Hematopoietic multipotent progenitor cell treated with erythropoietin and hydrocortisone succinate and interleukin-3 and kit ligand, for 8 days (in vitro differentiated cells): Measurements from ENCODE around the gene DOCK4.

ENCODE experiments used
- DNase-seq: peaks from one replicate; pipeline ENCODE4 v3.0.0-alpha.2; 2015

Gene DOCK4

DNA sequence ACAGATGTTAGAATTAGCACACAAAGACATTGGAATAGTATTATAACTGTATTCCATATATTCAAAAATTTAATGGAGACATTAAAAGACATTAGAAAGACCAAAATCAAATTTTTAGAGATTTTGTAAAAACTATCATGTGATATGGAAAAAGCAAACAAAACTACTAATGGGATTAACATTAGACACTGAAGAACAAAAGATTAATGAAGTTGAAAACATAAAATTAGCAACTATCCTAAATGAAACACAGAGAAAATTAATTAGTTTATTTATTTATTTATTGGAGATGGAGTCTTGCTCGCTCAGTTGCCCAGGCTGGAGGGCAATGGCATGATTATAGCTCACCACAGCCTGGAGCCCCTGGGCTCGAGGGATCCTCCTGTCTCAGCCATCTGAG is 158.8 kb downstream of the DOCK4 start:
- DNase-seq = no peak

DNA sequence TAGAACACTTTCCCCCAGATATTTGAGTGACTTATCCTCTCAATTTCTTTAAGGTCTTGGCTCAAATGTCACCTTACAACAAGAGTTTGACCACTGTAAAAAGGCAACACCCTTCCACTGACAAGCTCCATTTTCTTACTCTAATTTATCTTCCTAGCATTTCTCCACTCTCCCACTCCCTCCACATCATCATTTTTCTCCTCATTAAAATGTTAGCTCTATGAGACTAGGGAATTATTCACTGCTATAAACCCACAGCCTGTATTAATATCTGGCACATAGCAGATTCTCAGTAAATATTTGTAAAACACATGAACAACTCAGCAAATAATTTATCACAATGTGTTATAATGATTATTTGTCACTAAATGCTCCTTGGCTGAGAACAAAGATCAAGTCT is 161.0 kb downstream of the DOCK4 start:
- no peak for DNase-seq

DNA sequence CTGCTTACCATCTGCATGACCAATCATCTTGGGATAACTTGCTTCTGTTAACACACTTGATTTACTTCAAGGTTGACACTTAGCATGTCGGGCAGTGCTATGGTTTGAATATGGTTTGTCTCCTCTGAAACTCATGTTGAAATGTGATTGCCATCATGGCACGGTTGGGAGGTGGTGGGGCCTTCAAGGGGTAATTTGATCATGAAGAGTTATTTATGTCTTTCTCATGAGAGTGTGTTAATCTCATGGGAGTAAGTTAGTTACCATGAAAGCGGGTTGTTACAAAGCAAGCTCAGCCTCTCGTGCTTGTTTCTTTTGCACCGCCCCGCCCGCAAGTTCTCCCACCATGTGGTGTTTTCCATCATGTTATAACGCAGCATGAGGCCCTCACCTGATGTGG is 163.6 kb downstream of the DOCK4 start:
- no peak for DNase-seq

DNA sequence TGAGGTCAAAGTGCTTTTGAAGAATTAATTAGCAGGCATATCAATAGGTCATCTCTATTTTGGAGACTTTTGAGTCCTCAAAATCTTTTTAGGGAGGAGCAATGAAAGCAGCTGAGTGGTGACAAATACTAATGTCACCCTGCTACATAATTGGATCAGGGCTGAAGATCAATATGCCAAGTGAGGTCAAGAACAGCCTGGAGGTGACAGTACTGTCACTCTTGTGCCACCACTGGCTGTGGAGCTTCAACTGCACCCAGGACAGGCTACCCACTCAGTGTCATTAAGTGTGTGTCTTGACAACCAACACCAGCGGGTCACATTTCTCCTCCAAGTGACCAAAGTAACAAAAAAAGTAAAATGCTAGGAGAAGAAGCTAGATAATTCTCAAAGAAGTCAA is 167.8 kb downstream of the DOCK4 start:
- no peak for DNase-seq

DNA sequence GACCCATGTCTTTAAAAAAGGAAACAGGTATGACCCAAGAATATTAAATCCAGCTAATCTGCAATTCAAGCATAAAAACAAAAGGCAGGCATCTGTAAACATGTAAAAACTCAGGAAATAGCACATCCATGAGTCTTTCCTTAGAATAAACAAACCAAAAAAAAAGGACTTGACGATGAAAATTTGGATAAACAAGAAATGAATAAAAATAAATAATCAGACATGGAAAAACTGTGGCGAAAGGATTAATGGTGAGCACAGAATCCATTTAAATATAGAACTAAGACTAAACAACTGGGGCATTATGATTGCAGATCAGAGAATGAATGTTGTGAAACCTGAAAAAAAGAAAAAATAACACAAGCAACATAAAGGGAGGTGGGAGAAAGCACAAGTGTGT is 170.1 kb downstream of the DOCK4 start:
- no peak for DNase-seq

DNA sequence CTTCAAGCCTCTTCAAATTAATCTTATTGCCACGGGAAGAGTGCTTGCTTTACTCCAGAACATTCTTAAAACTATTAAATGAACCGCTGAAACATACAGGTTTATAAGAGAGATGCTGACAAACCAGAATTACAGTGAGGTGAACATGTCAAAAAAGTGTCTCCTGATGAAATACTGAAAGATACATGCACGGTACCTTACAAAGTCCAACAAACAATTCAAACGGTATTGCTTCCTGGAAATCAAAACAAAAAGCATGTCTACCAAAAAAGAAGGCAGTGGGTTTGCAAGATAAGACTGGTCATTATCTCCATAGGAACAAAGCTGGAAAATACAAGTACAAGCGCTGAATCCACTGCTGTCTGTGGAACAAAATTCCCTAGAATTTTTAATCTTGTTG is 174.5 kb downstream of the DOCK4 start:
- no peak for DNase-seq

DNA sequence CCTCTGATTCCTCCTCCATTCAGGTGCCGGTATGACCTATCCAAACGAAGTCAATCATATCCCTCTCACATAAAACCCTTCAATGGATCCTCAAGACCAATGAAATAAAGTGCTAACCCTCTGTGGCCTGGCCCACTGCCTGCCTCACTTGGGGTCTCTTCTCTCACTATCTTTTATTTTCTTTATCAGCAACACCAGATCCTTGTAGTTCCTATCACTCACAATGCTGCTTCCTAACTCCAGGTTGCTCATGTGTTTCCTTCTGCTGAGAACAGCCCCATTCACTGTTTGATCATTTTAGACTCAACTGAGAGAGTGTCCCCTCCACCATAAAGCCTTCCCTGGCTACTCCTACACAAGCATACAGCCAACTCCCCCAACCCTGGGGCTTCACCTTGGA is 180.6 kb downstream of the DOCK4 start:
- no peak for DNase-seq

DNA sequence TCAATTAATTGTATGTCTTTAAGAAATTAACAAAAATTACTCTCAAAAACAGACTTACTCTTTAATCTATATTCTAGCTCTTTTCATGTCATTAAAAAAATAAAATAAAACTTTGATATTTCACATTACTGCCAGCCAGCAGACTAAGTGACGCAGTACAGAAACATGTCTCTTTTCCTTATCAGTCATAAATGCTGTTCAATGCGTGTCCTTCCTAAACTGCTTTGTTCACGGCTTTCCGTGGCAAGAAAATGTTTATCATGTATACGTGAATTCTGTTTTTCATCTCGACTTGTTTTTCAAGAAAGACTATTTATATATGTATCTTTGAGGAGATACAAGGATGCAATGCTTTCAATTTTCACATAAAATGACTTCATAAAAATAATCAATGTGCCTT is 182.4 kb downstream of the DOCK4 start:
- no peak for DNase-seq

DNA sequence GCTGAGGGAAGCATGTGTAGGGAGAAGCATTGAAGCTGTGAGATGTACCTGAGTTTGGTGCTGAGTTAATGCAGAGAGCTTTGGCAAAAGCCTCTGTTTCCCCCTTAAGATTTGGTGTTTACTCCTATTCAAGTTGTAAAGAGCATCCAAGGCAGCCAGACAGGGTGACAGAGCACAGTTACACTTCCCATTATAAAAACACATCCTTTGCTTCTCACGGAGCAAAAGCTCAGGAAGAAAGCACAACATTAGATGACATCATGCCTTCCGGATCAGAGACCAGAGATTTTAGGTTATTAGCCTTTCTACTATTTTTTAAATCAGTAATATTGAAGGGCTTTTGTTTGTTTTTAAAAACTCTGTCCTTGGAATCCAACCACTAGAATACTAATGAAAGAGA is 182.9 kb downstream of the DOCK4 start:
- no peak for DNase-seq

DNA sequence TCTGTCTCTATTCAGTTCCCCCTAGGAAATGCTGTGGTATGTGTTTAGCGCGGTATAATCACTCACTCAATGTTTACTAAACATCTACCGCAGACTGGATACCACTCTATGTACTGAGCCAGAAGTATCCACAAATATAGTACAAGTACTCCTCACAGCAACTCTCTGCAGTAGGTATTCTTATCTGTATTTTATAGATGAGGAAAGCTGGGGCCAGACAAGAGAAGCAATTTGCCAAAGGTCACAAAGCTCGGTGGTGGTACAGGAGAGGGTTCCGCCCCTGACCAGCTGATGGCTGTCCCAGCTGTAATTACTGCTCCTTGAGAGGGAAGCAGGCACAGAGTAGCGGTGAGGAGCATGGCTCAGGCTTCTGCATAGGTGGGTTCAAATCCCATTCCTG is 184.1 kb downstream of the DOCK4 start:
- DNase-seq = no peak

DNA sequence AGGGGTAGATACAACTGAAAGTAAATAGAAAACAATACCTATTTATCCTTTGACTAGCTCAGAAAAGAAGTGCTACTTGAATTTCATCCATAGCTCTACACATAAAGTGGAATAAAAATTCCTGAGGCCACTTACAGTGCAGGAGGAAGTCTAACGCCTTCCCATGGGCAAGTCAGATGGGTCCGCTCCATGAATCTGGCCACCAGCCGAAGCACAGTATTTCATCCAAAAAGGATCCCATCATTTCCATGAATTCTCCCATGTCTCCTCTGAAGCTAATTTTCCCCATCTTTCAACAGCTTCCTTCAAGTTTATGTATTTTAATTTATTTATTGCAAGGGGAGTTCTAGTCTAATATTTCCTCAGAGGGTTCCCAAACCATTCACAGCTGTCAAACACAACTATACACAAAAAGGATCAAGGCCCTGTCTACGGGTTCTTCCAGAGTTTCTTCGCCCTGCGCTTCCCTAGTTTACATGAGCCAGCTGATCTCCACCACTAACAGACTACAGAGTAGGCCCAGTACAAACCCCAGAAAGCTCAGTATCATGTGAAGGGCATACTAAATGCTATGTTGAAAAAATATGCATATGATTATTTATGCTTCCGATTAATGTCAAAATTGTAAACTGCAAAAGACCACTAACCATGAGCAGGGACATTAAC is 184.7 kb downstream of the DOCK4 start:
- no peak for DNase-seq

DNA sequence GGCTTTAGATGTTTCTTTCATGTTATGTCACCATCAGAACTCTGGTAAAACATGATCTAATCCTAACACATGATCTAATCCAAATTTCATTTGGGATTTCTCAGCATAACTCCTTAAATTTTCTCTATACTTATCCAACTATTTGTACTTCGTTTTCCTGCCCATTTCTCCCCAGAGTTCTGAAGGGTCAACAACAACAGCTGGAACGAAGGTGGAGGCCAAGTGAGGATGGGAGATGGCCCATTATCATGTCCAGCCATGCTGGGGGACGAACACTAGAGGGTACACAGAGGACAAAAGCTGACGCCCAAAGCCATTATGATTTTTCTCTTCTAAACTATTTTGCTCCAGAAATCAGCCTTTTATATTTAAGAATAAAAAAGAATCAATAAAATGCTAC is 185.4 kb downstream of the DOCK4 start:
- DNase-seq = no peak

DNA sequence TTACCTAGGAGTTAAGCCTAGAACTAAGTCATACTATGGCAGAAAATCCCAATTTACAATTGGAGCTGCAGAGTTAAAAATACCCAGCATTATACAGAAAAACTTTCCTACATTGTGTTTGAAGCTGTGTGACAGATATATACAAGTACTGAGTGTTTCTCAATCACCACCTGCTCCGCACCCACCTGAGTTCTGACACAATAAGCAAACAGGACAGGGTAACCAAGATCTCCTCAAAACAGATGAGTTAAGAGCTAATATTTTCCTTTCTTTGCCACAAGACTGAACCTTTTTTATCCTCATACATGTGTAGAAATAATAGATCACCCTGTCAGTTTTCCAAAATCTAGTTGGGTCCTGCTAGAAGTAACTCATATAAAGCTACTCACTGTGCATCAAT is 186.3 kb downstream of the DOCK4 start:
- DNase-seq = no peak

DNA sequence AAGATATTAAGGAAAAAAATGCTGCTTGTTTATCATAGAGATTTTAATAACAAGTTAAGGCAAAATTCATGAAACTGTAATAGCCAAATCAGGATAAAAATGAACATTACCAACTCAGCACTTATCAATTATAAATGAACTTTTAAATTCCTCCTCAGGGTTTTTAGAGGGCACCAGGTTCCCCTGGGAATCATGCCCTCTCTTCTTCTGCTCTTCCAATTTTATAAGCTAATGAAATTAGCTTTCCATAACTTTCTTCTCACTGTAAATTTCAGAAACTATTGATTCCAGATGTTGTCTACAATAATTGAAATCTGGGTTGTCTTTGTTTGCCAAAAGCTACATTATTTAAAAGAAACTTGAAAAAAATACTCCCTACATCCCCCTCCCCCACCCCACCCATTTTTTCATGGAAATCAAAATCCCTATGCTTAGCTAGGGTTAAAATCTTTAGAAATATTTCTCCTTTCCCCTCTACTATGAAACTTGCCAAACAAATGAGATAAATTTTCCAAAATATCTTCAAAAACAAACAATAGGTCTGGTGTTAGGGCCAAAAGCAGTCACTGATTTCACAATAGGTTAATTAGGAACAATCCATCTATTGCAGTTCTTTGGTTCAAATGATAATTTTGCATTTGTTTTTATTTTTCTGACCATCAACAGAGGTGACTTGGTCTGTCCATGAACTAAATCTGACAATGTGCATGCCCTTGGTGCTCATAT is 187.7 kb downstream of the DOCK4 start:
- DNase-seq = no peak

DNA sequence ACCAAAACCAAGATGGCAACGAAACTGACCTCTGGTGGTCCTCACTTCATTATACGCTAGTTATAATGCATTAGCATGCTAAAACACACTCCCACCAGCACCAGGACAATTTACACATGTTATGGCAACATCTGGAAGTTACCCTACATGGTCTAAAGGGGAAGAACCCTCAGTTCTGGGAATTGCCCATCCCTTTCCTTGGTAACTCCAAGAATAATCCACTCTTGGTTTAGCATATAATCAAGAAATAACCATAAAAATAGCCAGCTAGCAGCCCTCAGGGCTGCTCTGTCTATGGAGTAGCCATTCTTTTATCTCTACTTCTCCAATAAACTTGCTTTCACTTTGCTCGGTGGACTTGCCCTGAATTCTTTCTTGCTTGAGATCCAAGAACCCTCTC is 191.1 kb downstream of the DOCK4 start:
- no peak for DNase-seq

DNA sequence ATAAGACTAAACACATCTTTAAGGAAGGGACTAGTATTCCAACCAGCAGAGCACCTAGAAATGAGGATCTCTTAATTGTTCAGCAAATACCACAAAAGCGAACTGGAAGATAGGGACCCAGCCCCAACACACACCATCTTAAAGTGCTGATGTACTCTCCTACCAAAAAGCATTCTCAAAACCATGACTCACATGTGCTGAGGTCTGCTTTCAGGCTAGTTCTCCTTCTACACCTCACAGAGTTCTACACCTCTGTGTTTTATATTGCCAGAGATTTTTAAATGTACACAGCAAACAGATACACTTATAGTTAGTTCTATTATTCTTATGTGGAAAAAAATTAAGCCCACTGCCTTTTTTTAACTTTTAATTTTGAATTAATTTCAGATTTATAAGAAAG is 191.9 kb downstream of the DOCK4 start:
- no peak for DNase-seq

DNA sequence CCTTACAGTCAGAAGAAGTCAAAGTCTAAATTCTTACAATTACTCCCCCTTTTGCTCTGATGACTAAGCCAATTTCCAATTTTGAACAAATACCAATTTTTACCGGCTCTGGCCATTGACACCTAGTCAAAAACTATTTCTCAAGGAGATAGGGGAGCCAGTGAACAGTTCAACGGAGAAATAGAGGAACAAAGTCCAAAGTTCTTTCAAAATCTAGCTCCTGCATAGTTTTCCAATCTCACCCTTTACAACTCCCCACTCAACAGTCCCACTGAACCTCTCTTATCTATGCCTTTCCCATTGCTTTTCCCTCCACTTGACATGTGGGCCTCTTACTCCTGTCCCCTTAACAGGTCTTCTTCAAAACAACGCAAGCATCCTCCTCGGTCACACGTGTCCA is 192.9 kb downstream of the DOCK4 start:
- DNase-seq = no peak

DNA sequence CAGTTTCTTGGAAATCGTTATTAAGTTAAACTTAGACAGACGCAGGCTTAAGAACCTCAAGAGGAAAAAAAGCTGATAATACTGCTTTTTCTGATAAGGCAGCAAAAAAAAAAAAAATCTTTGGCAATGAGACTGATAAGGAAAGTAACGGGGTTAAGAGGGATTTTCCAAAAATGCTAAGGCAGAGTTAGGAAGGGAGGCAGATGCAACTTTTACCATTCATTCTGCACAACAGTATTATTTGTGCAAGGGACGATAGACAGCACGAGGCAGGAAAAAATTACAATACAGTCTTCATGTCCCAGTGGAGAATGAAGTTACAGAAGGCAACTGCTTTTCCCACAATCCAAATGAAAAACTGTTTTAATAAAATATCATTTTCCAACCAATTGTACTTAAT is 194.0 kb downstream of the DOCK4 start:
- no peak for DNase-seq

DNA sequence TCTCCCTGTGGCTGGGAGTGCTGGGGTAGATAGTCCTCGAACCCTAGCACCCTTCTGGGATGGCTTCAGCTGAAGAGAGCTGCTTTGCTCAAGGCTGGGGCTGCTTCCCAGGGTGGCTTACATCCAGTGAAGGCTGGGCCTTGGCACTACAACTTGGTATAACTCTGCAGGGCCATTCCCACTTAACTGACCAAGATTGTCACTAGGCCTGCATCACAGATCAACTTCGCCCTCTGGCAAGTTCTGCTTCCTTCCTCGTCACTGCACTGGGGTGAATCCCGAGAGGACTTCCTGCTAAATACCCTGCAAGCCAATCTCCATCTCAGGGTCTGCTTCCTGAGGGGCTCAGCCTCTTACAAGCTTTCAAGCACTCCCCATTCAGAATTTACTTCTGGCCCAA is 195.2 kb downstream of the DOCK4 start:
- DNase-seq = no peak

DNA sequence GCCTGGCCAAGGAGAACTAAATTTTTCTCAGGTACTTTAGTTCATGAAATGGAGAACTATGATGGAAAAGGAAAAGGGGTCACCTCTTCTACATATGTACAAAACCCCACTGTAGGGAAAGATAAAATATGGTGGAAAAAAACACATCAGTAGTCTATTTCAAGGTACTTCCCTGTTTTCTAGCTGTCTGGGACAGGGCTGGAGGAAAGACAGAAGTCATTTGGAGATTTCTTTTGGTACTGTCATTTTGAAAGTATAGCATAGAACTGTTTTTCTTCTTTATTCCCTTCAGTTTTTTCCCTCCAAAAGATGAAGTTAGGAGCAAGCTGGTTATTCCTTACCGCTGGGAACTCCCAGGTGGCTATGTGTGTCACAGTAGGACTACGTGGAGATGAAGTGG is 196.1 kb downstream of the DOCK4 start:
- no peak for DNase-seq

DNA sequence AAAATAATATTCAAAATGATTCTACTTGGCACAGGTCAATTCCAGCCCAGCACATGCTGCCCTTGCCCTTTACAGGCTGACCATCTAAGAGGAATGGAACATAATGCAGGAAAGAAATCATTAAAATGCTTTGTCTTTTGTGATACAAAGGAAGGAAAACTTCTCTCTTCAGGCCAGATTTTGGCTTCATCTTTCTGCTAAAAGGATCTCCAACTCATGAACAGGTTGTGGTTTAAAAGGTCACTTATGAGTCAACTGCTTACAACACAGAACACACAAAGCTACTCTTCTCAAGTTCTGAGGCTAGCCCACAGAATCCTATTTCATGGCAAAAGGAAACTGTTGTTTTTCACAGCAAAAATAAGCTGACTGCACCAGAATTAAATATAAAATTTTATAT is 197.1 kb downstream of the DOCK4 start:
- no peak for DNase-seq

DNA sequence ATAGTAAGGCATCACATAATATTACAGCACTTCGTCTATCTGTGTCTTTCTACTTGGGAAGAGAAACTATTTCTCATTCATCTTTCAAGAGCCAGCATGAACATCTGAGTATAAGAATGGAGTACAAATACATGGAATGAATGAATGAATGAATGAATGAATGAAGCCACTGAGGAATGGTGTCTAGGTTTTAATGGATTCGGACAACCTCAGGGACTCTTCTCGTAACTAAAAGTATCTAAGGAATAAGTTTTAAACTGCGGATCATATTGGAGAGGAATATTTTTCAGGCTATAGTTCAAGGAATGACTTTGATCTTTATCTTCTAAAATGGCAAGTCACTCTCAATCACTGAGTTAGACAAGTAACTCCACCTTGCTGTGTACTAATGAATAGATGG is 199.0 kb downstream of the DOCK4 start:
- DNase-seq = no peak

DNA sequence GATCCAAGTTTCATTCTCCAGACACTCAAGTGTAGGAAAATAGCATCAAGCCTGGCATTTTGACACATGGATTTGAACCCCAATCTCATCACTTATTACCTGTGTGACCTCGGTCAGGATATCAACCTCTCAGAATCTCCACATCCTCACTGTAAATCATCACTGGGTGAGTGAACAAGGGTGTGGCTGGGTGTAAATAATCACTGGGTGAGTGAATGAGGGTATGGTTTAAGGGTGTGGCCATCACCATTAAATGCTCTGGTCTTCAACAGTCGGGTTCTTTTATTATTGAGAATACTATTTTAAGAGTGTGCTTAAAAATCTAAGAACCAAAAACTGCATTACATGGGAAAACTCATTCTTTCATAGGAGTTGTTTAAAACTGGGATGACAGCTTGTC is 200.1 kb downstream of the DOCK4 start:
- DNase-seq = no peak

DNA sequence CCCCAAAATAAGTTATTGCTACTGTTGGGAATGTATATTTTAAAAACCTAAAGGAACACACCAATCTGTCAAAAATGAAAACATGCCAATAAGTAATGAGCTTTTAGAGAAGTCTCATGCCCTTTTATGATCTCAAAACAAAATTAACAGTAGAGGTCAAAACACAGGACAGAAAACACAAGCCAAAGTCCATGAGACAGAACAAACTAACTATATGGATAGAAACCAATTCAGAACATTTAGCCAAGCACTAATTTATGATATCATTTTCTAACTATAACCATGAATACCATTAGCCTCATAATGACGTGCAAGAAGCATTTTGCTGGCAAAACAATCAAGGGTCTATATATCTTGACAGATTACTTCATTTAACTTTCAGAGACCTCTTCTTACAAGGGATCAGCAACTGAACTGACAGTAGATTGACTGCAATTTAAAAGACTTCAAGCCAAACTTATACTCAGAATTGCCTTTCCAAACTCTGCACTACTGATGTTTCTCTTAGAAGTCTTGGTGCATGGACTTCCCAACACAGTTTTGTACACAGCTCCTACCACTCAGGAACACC is 200.9 kb downstream of the DOCK4 start:
- DNase-seq = no peak
